A549 (cell line): ENCODE results near the gene ABHD11. TPM values are rescaled to one million over a fixed set of nuclear protein-coding genes. Genes with fewer than 3 reads are reported as not detected.
A peak's percentile ranks its signal among the peaks of the same experiment; 100 is the strongest.

Source experiments
- ATAC-seq, 2 experiments: fragments of 200-7000 bp in 1 of 2; fragments of >200 bp in 1 of 2; cut with Nextera tagmentation in 1 of 2; cut with Tn5 transposase in 1 of 2; 3 replicates each; pipeline versions ENCODE4 v1.8.0 to v1.9.1; 2018 to 2020; ENCODE audit warnings: mild to moderate bottlenecking in 1 of 2, moderate library complexity in 1 of 2
- CTCF ChIA-PET: fragments of 300-600 bp; sonication (Branson Sonifier 250); formaldehyde crosslinking; extraction: SDS; loops from one replicate; lab custom pipeline; 2021; ENCODE audit warnings: antibody characterized with exemption, inconsistent platforms; lab: Yijun Ruan, JAX
- POLR2A ChIA-PET: fragments of 350-600 bp; formaldehyde crosslinking; extraction: SDS; loops from one replicate; lab custom pipeline; 2021; ENCODE audit warnings: antibody characterized with exemption, inconsistent platforms; lab: Yijun Ruan, JAX
- DNase-seq, 2 experiments: peaks; one replicate each; pipeline versions ENCODE4 v3.0.0 to v3.0.0-alpha.2; 2011 to 2016; ENCODE audit warnings: low read depth in 1 of 2, low spot score in 1 of 2
- FAIRE-seq: peaks from 2 replicates; lab custom pipeline; 2011; peaks lifted over from hg19 to GRCh38; lab: Jason Lieb, UNC
- H3K27ac ChIP-seq, 2 experiments: fragments of >200 bp; sonication (Bioruptor Twin); formaldehyde crosslinking; 3 replicates each; pipeline ENCODE4 v1.5.1; 2016 to 2017
- H3K4me1 ChIP-seq: fragments of >200 bp; sonication (Bioruptor Twin); formaldehyde crosslinking; 3 replicates; pipeline ENCODE4 v1.6.1; 2016
- H3K4me2 ChIP-seq: fragments of >200 bp; sonication (Bioruptor Twin); formaldehyde crosslinking; 3 replicates; pipeline ENCODE4 v1.6.1; 2016
- H3K4me3 ChIP-seq: fragments of >200 bp; sonication (Bioruptor Twin); formaldehyde crosslinking; 3 replicates; pipeline ENCODE4 v1.5.1; 2016
- H3K9me3 ChIP-seq: fragments of >200 bp; sonication (Bioruptor Twin); formaldehyde crosslinking; 3 replicates; pipeline ENCODE4 v1.6.1; 2016
- CBX8 ChIP-seq: fragments of 200-600 bp; sonication (generic); IDR thresholded peaks from 2 replicates; pipeline ENCODE4 v1.6.1; 2016
- CHD2 ChIP-seq: fragments of 150-350 bp; IDR thresholded peaks from 2 replicates; pipeline ENCODE4 v1.6.1; 2014; ENCODE audit warnings: low read length; ENCODE audit not compliant: partially characterized antibody
- HDAC2 ChIP-seq: fragments of 200-600 bp; sonication (generic); IDR thresholded peaks from 2 replicates; pipeline ENCODE4 v1.6.1; 2016
- HEYL ChIP-seq: fragments of 250-450 bp; sonication (Bioruptor Pico); IDR thresholded peaks from 2 replicates; pipeline ENCODE4 v1.8.0; 2021; ENCODE audit warnings: mild to moderate bottlenecking, moderate library complexity
- HOXB5 ChIP-seq: fragments of 250-450 bp; sonication (Bioruptor Pico); IDR thresholded peaks from 2 replicates; pipeline ENCODE4 v1.5.0; 2020; ENCODE audit warnings: mild to moderate bottlenecking, moderate library complexity
- JUN ChIP-seq, 2 experiments: fragments of >200 bp; sonication (Bioruptor Twin); formaldehyde crosslinking; IDR thresholded peaks; 2 replicates in 1 of 2; 3 replicates in 1 of 2; pipeline ENCODE4 v1.6.1; 2016 to 2017
- KDM1A ChIP-seq: fragments of 200-600 bp; sonication (generic); IDR thresholded peaks from 2 replicates; pipeline ENCODE4 v1.6.1; 2016; ENCODE audit warnings: low read depth, mild to moderate bottlenecking
- MAZ ChIP-seq: fragments of 150-350 bp; IDR thresholded peaks from 2 replicates; pipeline ENCODE4 v1.6.1; 2014; ENCODE audit warnings: antibody characterized with exemption, low read depth, low read length, borderline replicate concordance
- MYC ChIP-seq: IDR thresholded peaks from 2 replicates; pipeline ENCODE4 v1.6.1; 2012; ENCODE audit warnings: mild to moderate bottlenecking, inconsistent platforms, low read length, improper control_type of control experiment, borderline replicate concordance
- NPAS2 ChIP-seq: fragments of 250-450 bp; sonication (Bioruptor Pico); IDR thresholded peaks from 2 replicates; pipeline ENCODE4 v1.8.0; 2022; ENCODE audit warnings: mild to moderate bottlenecking, moderate library complexity, borderline replicate concordance
- PHF8 ChIP-seq: fragments of 200-600 bp; sonication (generic); IDR thresholded peaks from 2 replicates; pipeline ENCODE4 v1.6.1; 2016; ENCODE audit warnings: low read depth, mild to moderate bottlenecking, antibody characterized with exemption, moderate library complexity, borderline replicate concordance
- RAD21 ChIP-seq, 2 experiments: fragments of >200 bp in 1 of 2; sonication (Bioruptor Twin) in 1 of 2; formaldehyde crosslinking in 1 of 2; IDR thresholded peaks in 1 of 2; conservative IDR thresholded peaks in 1 of 2; 2 replicates in 1 of 2; 3 replicates in 1 of 2; pipeline ENCODE4 v1.6.1; 2012 to 2018; ENCODE audit warnings: inconsistent platforms in 1 of 2
- RNF2 ChIP-seq: fragments of 200-600 bp; sonication (generic); IDR thresholded peaks from 2 replicates; pipeline ENCODE4 v1.6.1; 2016; ENCODE audit warnings: low read depth, mild to moderate bottlenecking, antibody characterized with exemption, moderate library complexity, borderline replicate concordance
- SMC3 ChIP-seq: fragments of >200 bp; sonication (Bioruptor Twin); formaldehyde crosslinking; IDR thresholded peaks from 3 replicates; pipeline ENCODE4 v1.6.1; 2018; ENCODE audit warnings: inconsistent platforms
- TFCP2L1 ChIP-seq: fragments of 250-450 bp; sonication (Bioruptor Pico); IDR thresholded peaks from 2 replicates; pipeline ENCODE4 v1.5.0; 2021; ENCODE audit warnings: mild to moderate bottlenecking
- TP53 ChIP-seq: fragments of 250-450 bp; sonication (Bioruptor Pico); IDR thresholded peaks from 2 replicates; pipeline ENCODE4 v1.5.0; 2021; ENCODE audit warnings: mild to moderate bottlenecking, moderate library complexity
- ZFP36 ChIP-seq: fragments of 450-650 bp; IDR thresholded peaks from 2 replicates; pipeline ENCODE4 v1.6.1; 2014; ENCODE audit warnings: borderline replicate concordance; ENCODE audit not compliant: partially characterized antibody
- WGBS: methylation state at CpG from one replicate; pipeline ENCODE4 v1.1.6; 2017; ENCODE audit errors: missing lambda C conversion rate; 5-methylcytosine and 5-hydroxymethylcytosine counted together
- polyA plus RNA-seq, 4 experiments: library from polyadenylated mRNA; depleted of rRNA in 3 of 4; stranded (reverse); fragments of >200 nt; fragmentation: RNase III in 1 of 4; extraction: RNeasy Plus Mini Kit Qiagen cat#74134 plus additional on column Dnase treatment in 1 of 4; gene quantifications; 2 replicates in 3 of 4; 3 replicates in 1 of 4; pipeline ENCODE4 v1.2.3, GENCODE V29; 2011 to 2017
- TF ChIP-seq, protein P1 (sequence below): fragments of 150-350 bp; IDR thresholded peaks from 2 replicates; pipeline ENCODE4 v1.6.1; 2014; ENCODE audit warnings: low read depth, mild to moderate bottlenecking, low read length
- TF ChIP-seq, protein P2 (sequence below): fragments of 200-600 bp; sonication (generic); IDR thresholded peaks from 2 replicates; pipeline ENCODE4 v1.6.1; 2016; ENCODE audit warnings: antibody characterized with exemption, mild to moderate bottlenecking, moderate library complexity

Gene ABHD11
- polyA plus RNA-seq, 2 of the 4 experiments (the other 2 are of a cell fraction), result 8.1 to 15.1 TPM

DNA sequence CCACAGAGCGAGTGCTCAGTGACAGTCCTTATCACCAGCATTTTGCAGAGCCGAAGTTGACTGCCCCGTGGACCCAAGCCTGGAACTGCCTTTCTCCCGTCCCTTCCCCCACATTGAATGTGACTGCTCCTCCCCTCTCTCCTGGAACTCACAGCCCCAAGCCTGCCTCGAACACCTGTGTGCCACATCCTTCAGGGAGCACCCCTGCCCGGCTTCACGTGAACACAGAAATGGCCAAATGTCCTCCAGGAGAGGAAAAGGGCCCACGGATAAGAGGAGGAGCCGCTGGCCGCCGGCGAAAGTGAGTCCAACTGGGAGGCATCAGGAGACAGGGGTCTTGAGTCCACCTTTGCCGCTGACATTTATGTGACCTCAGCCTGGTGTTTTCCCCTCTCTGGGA, 35.4 kb downstream of the ABHD11 start:
- POLR2A ChIA-PET, result interaction anchor here (0.9 to 4.5 kb wide), 3 partner anchors 12 to 20 kb away, joined by 5 to 27 read pairs (median 8); partner anchors contain the start of genes BUD23, DNAJC30 and STX1A
- peaks cover 90% of the 10 kb centered on the region for H3K4me1 ChIP-seq
- H3K4me2 ChIP-seq, result peak overlapping the region; percentile 90
- TF ChIP-seq ZFP36, result no peak
- no peak for TF ChIP-seq SMC3
- TF ChIP-seq, protein P1, sequence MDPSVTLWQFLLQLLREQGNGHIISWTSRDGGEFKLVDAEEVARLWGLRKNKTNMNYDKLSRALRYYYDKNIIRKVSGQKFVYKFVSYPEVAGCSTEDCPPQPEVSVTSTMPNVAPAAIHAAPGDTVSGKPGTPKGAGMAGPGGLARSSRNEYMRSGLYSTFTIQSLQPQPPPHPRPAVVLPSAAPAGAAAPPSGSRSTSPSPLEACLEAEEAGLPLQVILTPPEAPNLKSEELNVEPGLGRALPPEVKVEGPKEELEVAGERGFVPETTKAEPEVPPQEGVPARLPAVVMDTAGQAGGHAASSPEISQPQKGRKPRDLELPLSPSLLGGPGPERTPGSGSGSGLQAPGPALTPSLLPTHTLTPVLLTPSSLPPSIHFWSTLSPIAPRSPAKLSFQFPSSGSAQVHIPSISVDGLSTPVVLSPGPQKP, result no peak
- no peak for TF ChIP-seq HEYL (CRISPR knock-in tag)
- TF ChIP-seq NPAS2 (CRISPR knock-in tag), result no peak
- no peak for TF ChIP-seq CHD2
- peak overlapping the region; percentile 35 for H3K4me3 ChIP-seq
- CTCF ChIA-PET, result interaction anchor here (0.8 to 10.0 kb wide), 10 partner anchors 11 to 116 kb away, joined by 3 to 139 read pairs (median 25); partner anchors contain the start of genes STX1A and VPS37D
- FAIRE-seq, result no peak
- 80% methylated on average over 13 of the region's 13 CpGs for WGBS
- no peaks in the 10 kb centered on the region for H3K9me3 ChIP-seq
- peak overlapping the region; percentile 99 to 100 for H3K27ac ChIP-seq
- no peak for ATAC-seq
- no peak for DNase-seq

DNA sequence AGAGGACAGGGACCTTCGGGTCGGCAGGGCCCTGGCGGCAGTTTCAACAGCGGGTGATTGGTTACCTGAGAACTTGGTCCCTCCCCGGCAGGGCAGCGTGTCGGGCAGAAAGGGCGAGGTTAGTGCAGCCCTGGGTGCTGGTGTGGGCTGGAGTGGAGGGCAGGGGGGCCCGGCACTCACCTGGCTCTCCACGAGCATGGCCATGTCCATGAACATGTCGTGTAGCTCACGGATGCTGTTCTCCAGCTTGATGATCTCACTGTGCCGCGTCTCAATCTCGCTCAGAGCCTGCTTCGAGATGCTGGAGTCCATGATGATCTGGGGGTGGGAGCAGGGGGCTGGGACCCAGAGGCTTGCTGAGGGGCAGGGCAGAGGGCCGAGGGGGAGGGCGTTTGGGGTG, 35.9 kb downstream of the ABHD11 start:
- H3K27ac ChIP-seq, result peak overlapping the region; percentile 99 to 100
- H3K4me2 ChIP-seq, result peak overlapping the region; percentile 90
- no peak for FAIRE-seq
- no peak overlapping the region; the same call in 2 of the 3 replicates for H3K4me3 ChIP-seq
- TF ChIP-seq RAD21 (conservative IDR thresholded peaks at IDR 0.05 in 1 of 2, IDR thresholded peaks at IDR 0.05 in 1 of 2), result no peak
- TF ChIP-seq MAZ, result no peak
- TF ChIP-seq JUN (IDR thresholded peaks at IDR 0.05), result no peak
- TF ChIP-seq CBX8, result no peak
- no peak for TF ChIP-seq HOXB5 (CRISPR knock-in tag)
- TF ChIP-seq HDAC2, result no peak
- no peak for TF ChIP-seq MYC
- TF ChIP-seq, protein P2, sequence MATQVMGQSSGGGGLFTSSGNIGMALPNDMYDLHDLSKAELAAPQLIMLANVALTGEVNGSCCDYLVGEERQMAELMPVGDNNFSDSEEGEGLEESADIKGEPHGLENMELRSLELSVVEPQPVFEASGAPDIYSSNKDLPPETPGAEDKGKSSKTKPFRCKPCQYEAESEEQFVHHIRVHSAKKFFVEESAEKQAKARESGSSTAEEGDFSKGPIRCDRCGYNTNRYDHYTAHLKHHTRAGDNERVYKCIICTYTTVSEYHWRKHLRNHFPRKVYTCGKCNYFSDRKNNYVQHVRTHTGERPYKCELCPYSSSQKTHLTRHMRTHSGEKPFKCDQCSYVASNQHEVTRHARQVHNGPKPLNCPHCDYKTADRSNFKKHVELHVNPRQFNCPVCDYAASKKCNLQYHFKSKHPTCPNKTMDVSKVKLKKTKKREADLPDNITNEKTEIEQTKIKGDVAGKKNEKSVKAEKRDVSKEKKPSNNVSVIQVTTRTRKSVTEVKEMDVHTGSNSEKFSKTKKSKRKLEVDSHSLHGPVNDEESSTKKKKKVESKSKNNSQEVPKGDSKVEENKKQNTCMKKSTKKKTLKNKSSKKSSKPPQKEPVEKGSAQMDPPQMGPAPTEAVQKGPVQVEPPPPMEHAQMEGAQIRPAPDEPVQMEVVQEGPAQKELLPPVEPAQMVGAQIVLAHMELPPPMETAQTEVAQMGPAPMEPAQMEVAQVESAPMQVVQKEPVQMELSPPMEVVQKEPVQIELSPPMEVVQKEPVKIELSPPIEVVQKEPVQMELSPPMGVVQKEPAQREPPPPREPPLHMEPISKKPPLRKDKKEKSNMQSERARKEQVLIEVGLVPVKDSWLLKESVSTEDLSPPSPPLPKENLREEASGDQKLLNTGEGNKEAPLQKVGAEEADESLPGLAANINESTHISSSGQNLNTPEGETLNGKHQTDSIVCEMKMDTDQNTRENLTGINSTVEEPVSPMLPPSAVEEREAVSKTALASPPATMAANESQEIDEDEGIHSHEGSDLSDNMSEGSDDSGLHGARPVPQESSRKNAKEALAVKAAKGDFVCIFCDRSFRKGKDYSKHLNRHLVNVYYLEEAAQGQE, result no peak
- no peak for TF ChIP-seq PHF8
- TF ChIP-seq KDM1A, result no peak
- no peak for TF ChIP-seq RNF2
- TF ChIP-seq TP53 (CRISPR knock-in tag), result no peak
- TF ChIP-seq TFCP2L1, result no peak
- no peaks in the 10 kb centered on the region for H3K9me3 ChIP-seq
- ChIA-PET CTCF (interaction anchor here (0.9 to 10.0 kb wide), 11 partner anchors 11 to 96 kb away, joined by 3 to 139 read pairs (median 19); partner anchors contain the start of genes STX1A and VPS37D), POLR2A (interaction anchor here (0.9 to 2.2 kb wide), 2 partner anchors 12 to 13 kb away, joined by 6 to 8 read pairs; no protein-coding TSS in a partner anchor)
- H3K4me1 ChIP-seq, result peaks cover 85% of the 10 kb centered on the region
- no peak for ATAC-seq
- DNase-seq, result no peak
- 91% methylated on average over 12 of the region's 18 CpGs for WGBS
